ENCODE data around the gene EEFSEC.

EEFSEC gene

GRCh38 chr3:128307781-128308469, 154.6 kb downstream of the EEFSEC start:
- Histone ChIP-seq H3K9ac (ENCODE audit: low read length) (no peak overlapping the region), H3K23ac (ENCODE audit: low read length) (no peak overlapping the region), H3K4me3 (ENCODE audit: low read length) (no peak overlapping the region), H2BK120ac (ENCODE audit: low read depth, low read length) (no peak overlapping the region), H3K4me1 (ENCODE audit: control insufficient read depth, low read depth, low read length) (no peaks in the 10 kb centered on the region), H3K36me3 (ENCODE audit: control insufficient read depth, insufficient read depth, low read length) (no peaks in the 10 kb centered on the region), H3K79me2 (ENCODE audit: control insufficient read depth, insufficient read depth, low read length) (no peaks in the 10 kb centered on the region), H2AK5ac (ENCODE audit: low read length) (no peak overlapping the region), H3K27ac (ENCODE audit: low read depth, low read length) (no peak overlapping the region), H4K5ac (ENCODE audit: low read length) (no peak overlapping the region), H3K79me1 (ENCODE audit: low read length) (no peaks in the 10 kb centered on the region), H3K27me3 (ENCODE audit: insufficient read depth, low read length, poor library complexity) (no peaks in the 10 kb centered on the region), H2BK5ac (ENCODE audit: low read length) (no peak overlapping the region), H2BK15ac (replicated peaks; ENCODE audit: low read depth) (no peak overlapping the region), H3K18ac (ENCODE audit: low read length) (no peak overlapping the region), H3K4me2 (ENCODE audit: low read length) (no peak overlapping the region), H4K8ac (ENCODE audit: low read depth, low read length) (no peak overlapping the region), H3K4ac (ENCODE audit: low read depth, low read length) (no peak overlapping the region), H3K56ac (ENCODE audit: low read length) (no peak overlapping the region)
- no CpG with 5 or more reads among the region's 6 CpGs for WGBS (ENCODE audit: extremely low coverage, insufficient coverage, low lambda C conversion rate)
- DNase-seq = no peak

GRCh38 chr3:128309026-128309425, 155.7 kb downstream of the EEFSEC start:
- Histone ChIP-seq H3K18ac (ENCODE audit: low read length) (no peak overlapping the region), H3K27ac (ENCODE audit: low read depth, low read length) (no peak overlapping the region), H3K4me1 (ENCODE audit: control insufficient read depth, low read depth, low read length) (no peaks in the 10 kb centered on the region), H2BK5ac (ENCODE audit: low read length) (no peak overlapping the region), H3K79me2 (ENCODE audit: control insufficient read depth, insufficient read depth, low read length) (no peaks in the 10 kb centered on the region), H2BK120ac (ENCODE audit: low read depth, low read length) (no peak overlapping the region), H3K9ac (ENCODE audit: low read length) (no peak overlapping the region), H3K56ac (ENCODE audit: low read length) (no peak overlapping the region), H4K5ac (ENCODE audit: low read length) (no peak overlapping the region), H3K79me1 (ENCODE audit: low read length) (no peaks in the 10 kb centered on the region), H2AK5ac (ENCODE audit: low read length) (no peak overlapping the region), H3K23ac (ENCODE audit: low read length) (no peak overlapping the region), H3K4me2 (ENCODE audit: low read length) (no peak overlapping the region), H2BK15ac (replicated peaks; ENCODE audit: low read depth) (no peak overlapping the region), H3K27me3 (ENCODE audit: insufficient read depth, low read length, poor library complexity) (no peaks in the 10 kb centered on the region), H4K8ac (ENCODE audit: low read depth, low read length) (no peak overlapping the region), H3K4me3 (ENCODE audit: low read length) (no peak overlapping the region), H3K4ac (ENCODE audit: low read depth, low read length) (no peak overlapping the region), H3K36me3 (ENCODE audit: control insufficient read depth, insufficient read depth, low read length) (no peaks in the 10 kb centered on the region)
- no peak for DNase-seq
- no CpG with 5 or more reads among the region's 8 CpGs for WGBS (ENCODE audit: extremely low coverage, insufficient coverage, low lambda C conversion rate)

- Histone ChIP-seq H2BK5ac (ENCODE audit: low read length) (no peak overlapping the region), H3K4me1 (ENCODE audit: control insufficient read depth, low read depth, low read length) (no peaks in the 10 kb centered on the region), H3K36me3 (ENCODE audit: control insufficient read depth, insufficient read depth, low read length) (no peaks in the 10 kb centered on the region), H3K27ac (ENCODE audit: low read depth, low read length) (no peak overlapping the region), H3K4me3 (ENCODE audit: low read length) (no peak overlapping the region), H3K4me2 (ENCODE audit: low read length) (no peak overlapping the region), H4K5ac (ENCODE audit: low read length) (no peak overlapping the region), H3K4ac (ENCODE audit: low read depth, low read length) (no peak overlapping the region), H3K79me1 (ENCODE audit: low read length) (no peaks in the 10 kb centered on the region), H2BK15ac (replicated peaks; ENCODE audit: low read depth) (no peak overlapping the region), H3K79me2 (ENCODE audit: control insufficient read depth, insufficient read depth, low read length) (no peaks in the 10 kb centered on the region), H3K23ac (ENCODE audit: low read length) (no peak overlapping the region), H2AK5ac (ENCODE audit: low read length) (no peak overlapping the region), H3K18ac (ENCODE audit: low read length) (no peak overlapping the region), H3K56ac (ENCODE audit: low read length) (no peak overlapping the region), H3K9ac (ENCODE audit: low read length) (no peak overlapping the region), H4K8ac (ENCODE audit: low read depth, low read length) (no peak overlapping the region), H3K27me3 (ENCODE audit: insufficient read depth, low read length, poor library complexity) (no peaks in the 10 kb centered on the region), H2BK120ac (ENCODE audit: low read depth, low read length) (no peak overlapping the region)
- WGBS (ENCODE audit: extremely low coverage, insufficient coverage, low lambda C conversion rate) = no CpG with 5 or more reads among the region's 4 CpGs
- DNase-seq = no peak
Measured at GRCh38 chr3:128310286-128311058, 157.2 kb downstream of the EEFSEC start.

DNA sequence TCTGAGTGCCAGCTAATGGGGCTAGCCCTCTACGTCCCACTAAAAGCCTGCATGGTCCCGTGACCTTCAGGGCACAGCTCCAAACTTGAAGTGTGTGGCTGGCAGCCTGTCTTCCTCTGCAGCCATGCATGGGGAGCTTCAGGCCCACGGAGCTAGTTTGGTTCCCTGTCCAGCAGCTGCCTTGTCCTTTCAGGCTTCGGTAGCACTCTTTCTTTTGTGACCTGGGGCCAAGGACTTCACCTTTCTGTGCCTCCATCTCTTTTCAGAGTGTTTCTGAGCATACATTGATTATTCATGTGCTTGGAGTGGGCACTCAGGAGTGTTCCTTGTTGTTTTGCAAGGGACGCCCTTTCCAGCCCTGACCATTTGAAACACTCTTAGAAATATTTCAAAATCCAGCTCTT, 158.2 kb downstream of the EEFSEC start:
- H3K18ac ChIP-seq (ENCODE audit: low read length) = no peak overlapping the region
- no peaks in the 10 kb centered on the region for H3K36me3 ChIP-seq (ENCODE audit: control insufficient read depth, insufficient read depth, low read length)
- no peak overlapping the region for H2BK120ac ChIP-seq (ENCODE audit: low read depth, low read length)
- H3K27ac ChIP-seq (ENCODE audit: low read depth, low read length) = no peak overlapping the region
- H3K9ac ChIP-seq (ENCODE audit: low read length) = no peak overlapping the region
- no peak overlapping the region for H2BK5ac ChIP-seq (ENCODE audit: low read length)
- H3K23ac ChIP-seq (ENCODE audit: low read length) = no peak overlapping the region
- no peak overlapping the region for H2BK15ac ChIP-seq (replicated peaks; ENCODE audit: low read depth)
- H2AK5ac ChIP-seq (ENCODE audit: low read length) = no peak overlapping the region
- H3K4me3 ChIP-seq (ENCODE audit: low read length) = no peak overlapping the region
- H3K56ac ChIP-seq (ENCODE audit: low read length) = no peak overlapping the region
- no peak overlapping the region for H4K5ac ChIP-seq (ENCODE audit: low read length)
- no peaks in the 10 kb centered on the region for H3K4me1 ChIP-seq (ENCODE audit: control insufficient read depth, low read depth, low read length)
- H3K4me2 ChIP-seq (ENCODE audit: low read length) = no peak overlapping the region
- H3K79me2 ChIP-seq (ENCODE audit: control insufficient read depth, insufficient read depth, low read length) = no peaks in the 10 kb centered on the region
- no peaks in the 10 kb centered on the region for H3K27me3 ChIP-seq (ENCODE audit: insufficient read depth, low read length, poor library complexity)
- no peak overlapping the region for H4K8ac ChIP-seq (ENCODE audit: low read depth, low read length)
- H3K79me1 ChIP-seq (ENCODE audit: low read length) = no peaks in the 10 kb centered on the region
- DNase-seq = no peak
- H3K4ac ChIP-seq (ENCODE audit: low read depth, low read length) = no peak overlapping the region
- WGBS (ENCODE audit: extremely low coverage, insufficient coverage, low lambda C conversion rate) = no CpG with 5 or more reads among the region's 5 CpGs

GRCh38 chr3:128312271-128312670, 159.0 kb downstream of the EEFSEC start:
- H3K4me1 ChIP-seq (ENCODE audit: control insufficient read depth, low read depth, low read length) = no peaks in the 10 kb centered on the region
- no peaks in the 10 kb centered on the region for H3K79me2 ChIP-seq (ENCODE audit: control insufficient read depth, insufficient read depth, low read length)
- H2BK15ac ChIP-seq (replicated peaks; ENCODE audit: low read depth) = no peak overlapping the region
- H4K8ac ChIP-seq (ENCODE audit: low read depth, low read length) = no peak overlapping the region
- DNase-seq = no peak
- H3K4ac ChIP-seq (ENCODE audit: low read depth, low read length) = no peak overlapping the region
- H2BK120ac ChIP-seq (ENCODE audit: low read depth, low read length) = no peak overlapping the region
- H3K9ac ChIP-seq (ENCODE audit: low read length) = no peak overlapping the region
- H3K56ac ChIP-seq (ENCODE audit: low read length) = no peak overlapping the region
- H3K23ac ChIP-seq (ENCODE audit: low read length) = no peak overlapping the region
- no peak overlapping the region for H3K27ac ChIP-seq (ENCODE audit: low read depth, low read length)
- no peak overlapping the region for H2BK5ac ChIP-seq (ENCODE audit: low read length)
- no peak overlapping the region for H3K4me2 ChIP-seq (ENCODE audit: low read length)
- H2AK5ac ChIP-seq (ENCODE audit: low read length) = no peak overlapping the region
- H4K5ac ChIP-seq (ENCODE audit: low read length) = no peak overlapping the region
- H3K79me1 ChIP-seq (ENCODE audit: low read length) = no peaks in the 10 kb centered on the region
- no peaks in the 10 kb centered on the region for H3K27me3 ChIP-seq (ENCODE audit: insufficient read depth, low read length, poor library complexity)
- H3K36me3 ChIP-seq (ENCODE audit: control insufficient read depth, insufficient read depth, low read length) = no peaks in the 10 kb centered on the region
- no peak overlapping the region for H3K18ac ChIP-seq (ENCODE audit: low read length)
- no CpG with 5 or more reads among the region's 10 CpGs for WGBS (ENCODE audit: extremely low coverage, insufficient coverage, low lambda C conversion rate)
- no peak overlapping the region for H3K4me3 ChIP-seq (ENCODE audit: low read length)

Measured in mesendoderm (in vitro differentiated cells).